NCI-H146 treated with DMSO at 0.1 percent for 48 hours (cell line): ENCODE results near the gene RASAL3.
"Not testable (repeated sequence)": the region's sequence is repeated elsewhere in the genome, so short reads cannot be mapped to it uniquely, and the experiment has no call there.

ENCODE experiments used
- DNase-seq: peaks from one replicate; lab custom pipeline; 2025; ENCODE audit not compliant: unreplicated experiment; lab: John Stamatoyannopoulos, UW

RASAL3 gene

GRCh38 chr19:15475169-15475568 lies 10.8 kb upstream of the RASAL3 start:
- DNase-seq, result no peak

- not testable (repeated sequence) for DNase-seq
Measured at GRCh38 chr19:15473821-15474220, 9.5 kb upstream of the RASAL3 start.

- no peak for DNase-seq
Measured at GRCh38 chr19:15471639-15472101, 7.3 kb upstream of the RASAL3 start.

- no peak for DNase-seq
Measured at GRCh38 chr19:15469513-15470297, 5.4 kb upstream of the RASAL3 start.

- DNase-seq, result no peak
Measured at GRCh38 chr19:15468675-15469512, 4.5 kb upstream of the RASAL3 start.

- no peak for DNase-seq
Measured at GRCh38 chr19:15467734-15468214, 3.4 kb upstream of the RASAL3 start.

GRCh38 chr19:15466851-15467733 lies 2.7 kb upstream of the RASAL3 start:
- DNase-seq, result no peak

GRCh38 chr19:15463861-15464371 lies 428 bp downstream of the RASAL3 start:
- DNase-seq, result no peak

GRCh38 chr19:15461694-15462093 lies 2.6 kb downstream of the RASAL3 start:
- DNase-seq, result no peak

GRCh38 chr19:15457701-15458484 lies 6.5 kb downstream of the RASAL3 start:
- DNase-seq, result no peak

GRCh38 chr19:15456871-15457700 lies 7.3 kb downstream of the RASAL3 start:
- DNase-seq, result peak; percentile 59

GRCh38 chr19:15456441-15456840 lies 7.9 kb downstream of the RASAL3 start:
- no peak for DNase-seq

GRCh38 chr19:15455996-15456395 lies 8.3 kb downstream of the RASAL3 start:
- DNase-seq, result no peak

- DNase-seq, result no peak
Measured at GRCh38 chr19:15453906-15454860, 10.2 kb downstream of the RASAL3 start.

GRCh38 chr19:15453091-15453578 lies 11.2 kb downstream of the RASAL3 start:
- DNase-seq, result no peak

GRCh38 chr19:15452111-15453047 lies 12.0 kb downstream of the RASAL3 start:
- DNase-seq, result peak; percentile 57

GRCh38 chr19:15450528-15450890 lies 13.8 kb downstream of the RASAL3 start:
- no peak for DNase-seq
